ENCODE results near the gene PRUNE1.
A peak's percentile ranks its signal among the peaks of the same experiment; 100 is the strongest.

The PRUNE1 gene

GRCh38 chr1:151007853-151008243 lies 401 bp upstream of the PRUNE1 start:
- DNase-seq: no peak

GRCh38 chr1:151009206-151009587 lies 948 bp downstream of the PRUNE1 start:
- DNase-seq: no peak

DNA sequence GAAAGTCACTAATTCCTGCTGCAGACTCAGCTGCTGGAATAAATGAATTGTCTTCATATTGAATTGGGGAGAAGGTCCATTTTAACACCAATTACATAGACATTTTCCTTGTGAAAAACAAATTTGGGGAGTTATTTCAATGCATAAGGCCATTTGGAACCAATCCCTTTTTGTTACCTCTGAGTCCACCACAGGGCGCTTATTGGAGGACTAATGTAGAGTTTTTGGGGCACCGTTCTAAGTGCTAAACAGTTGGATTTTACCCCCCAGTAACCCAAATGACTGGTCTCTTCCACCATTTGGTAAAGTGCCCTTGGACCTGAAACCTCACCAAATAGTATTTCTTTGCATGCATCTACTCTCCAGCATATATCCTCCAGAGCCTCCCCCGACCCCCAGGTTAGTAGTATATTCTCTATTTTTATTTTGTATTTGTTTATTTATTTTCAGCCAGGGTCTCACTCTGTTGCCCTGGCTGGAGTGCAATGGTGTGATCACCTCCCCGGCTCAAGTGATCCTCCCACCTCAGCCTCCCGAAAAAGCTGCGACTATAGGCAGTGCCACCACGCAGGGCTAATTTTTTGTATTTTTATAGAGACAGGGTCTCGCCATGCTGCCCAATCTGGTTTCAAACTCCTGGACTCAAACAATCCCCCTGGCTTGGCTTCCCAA lies 1.6 kb downstream of the PRUNE1 start:
- DNase-seq: no peak

DNA sequence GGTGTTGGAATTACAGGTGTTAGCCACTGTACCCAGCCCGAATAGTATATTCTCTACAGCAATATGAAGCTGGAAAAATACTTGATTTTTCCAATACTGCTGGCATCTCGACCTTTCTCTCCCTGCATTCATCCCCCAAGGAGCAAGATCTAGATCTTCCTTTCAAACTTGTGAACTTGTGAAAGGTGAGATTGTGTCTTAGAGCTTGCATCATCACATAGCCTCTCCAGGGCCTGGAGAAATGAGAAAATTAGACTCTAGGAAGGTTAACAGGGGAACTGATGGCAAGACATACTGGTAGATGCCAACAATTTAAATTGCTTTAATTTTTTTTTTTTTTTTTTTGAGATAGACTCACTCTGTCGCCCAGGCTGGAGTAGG lies 2.1 kb downstream of the PRUNE1 start:
- no peak for DNase-seq

GRCh38 chr1:151011154-151011850 lies 3.1 kb downstream of the PRUNE1 start:
- no peak for DNase-seq

DNA sequence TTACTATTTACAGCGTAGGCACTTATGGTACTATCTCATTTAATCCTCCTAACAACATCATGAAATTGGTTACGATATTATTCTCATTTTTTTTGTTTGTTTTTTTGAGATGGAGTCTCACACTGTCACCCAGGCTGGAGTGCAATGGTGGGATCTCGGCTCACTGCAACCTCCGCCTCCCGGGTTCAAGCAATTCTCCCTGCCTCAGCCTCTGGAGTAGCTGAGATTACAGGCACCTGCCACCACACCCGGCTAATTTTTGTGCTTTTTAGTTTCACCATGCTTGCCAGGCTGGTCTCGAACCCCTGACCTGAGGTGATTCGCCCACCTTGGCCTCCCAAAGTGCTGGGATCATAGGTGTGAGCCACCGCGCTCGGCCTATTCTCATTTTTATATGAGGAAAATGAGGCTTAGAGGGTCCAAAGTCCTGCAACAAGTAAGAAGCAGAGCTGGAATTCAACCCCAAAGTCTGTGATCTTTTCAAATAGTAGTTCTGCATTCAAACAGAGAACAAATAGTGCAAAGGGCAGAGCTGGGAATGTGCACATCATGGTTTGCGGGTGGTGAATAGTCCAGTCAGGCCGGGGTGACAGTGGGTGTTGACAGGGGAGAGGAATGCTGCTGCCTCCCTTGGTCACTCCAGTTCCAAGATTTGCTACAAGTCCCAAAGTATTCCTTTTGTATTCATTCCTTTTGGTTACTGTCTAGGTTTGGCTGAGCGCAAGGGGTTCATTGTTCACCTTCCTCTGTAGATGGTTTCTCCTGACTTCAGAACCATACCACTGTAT lies 4.6 kb downstream of the PRUNE1 start:
- no peak for DNase-seq

- DNase-seq: no peak
Observed at GRCh38 chr1:151013518-151013917, 5.3 kb downstream of the PRUNE1 start.

- DNase-seq: peak; percentile 76
Observed at GRCh38 chr1:151024540-151025146, 16.4 kb downstream of the PRUNE1 start.

DNA sequence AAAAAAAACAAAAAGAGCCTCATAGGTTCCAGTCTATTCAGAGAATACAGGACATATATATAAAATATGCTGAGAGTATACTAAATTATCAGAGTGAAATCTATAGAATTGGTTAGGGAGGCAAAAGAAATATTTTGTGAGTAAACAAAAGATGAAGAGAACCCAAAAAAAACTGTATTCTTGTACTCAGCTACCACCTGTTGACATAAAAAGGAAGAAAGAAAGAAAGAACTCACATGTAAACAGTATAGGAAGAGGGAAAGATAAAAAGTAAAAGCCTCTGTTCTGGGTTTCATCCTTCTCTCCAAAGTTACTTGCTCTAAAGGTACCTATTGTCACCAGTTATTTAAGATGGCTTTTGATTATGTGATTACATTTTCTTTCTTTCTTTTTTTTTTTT lies 18.2 kb downstream of the PRUNE1 start:
- no peak for DNase-seq

DNA sequence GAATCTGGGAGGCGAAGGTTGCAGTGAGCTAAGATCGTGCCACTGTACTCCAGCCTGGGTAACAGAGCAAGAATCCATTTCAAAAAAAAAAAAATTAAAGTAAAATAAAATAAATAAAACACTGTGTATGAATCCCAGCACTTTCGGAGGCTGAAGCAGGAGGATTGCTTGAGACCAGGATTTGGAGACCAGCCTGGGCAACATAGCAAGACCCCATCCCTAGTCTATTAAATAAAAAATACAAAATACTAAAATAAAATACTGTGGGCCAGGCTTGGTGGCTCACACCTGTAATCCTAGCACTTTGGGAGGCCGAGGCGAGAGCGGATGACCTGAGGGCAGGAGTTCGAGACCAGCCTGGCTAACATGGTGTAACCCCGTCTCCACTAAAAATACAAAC lies 23.9 kb downstream of the PRUNE1 start:
- no peak for DNase-seq

GRCh38 chr1:151035167-151035566 lies 26.9 kb downstream of the PRUNE1 start:
- DNase-seq: no peak

- DNase-seq: no peak
Observed at GRCh38 chr1:151036356-151036755, 28.1 kb downstream of the PRUNE1 start, which contains the start of gene BNIPL. Gene BNIPL (plus strand): TSS chr1:151036586. CDS start chr1:151036726, 140 bp downstream.

GRCh38 chr1:151037032-151037431 lies 28.8 kb downstream of the PRUNE1 start:
- DNase-seq: no peak

DNA sequence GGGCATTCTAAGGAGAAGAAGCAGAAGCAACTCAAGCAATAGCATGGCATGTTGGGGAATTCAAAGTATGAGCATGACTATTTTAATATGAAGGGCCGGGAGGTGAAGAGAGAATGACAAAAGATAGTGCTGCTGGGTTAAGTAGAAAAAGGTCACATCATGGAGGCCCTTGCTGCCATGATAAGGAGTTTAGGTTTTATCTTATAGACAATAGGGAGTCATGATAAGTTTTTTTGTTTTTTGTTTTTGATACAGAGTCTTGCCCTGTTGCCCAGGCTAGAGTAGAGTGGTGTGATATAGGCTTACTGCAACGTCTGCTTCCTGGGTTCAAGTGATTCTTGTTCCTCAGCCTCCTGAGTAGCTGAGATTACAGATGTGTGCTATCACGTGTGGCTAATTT lies 31.3 kb downstream of the PRUNE1 start:
- no peak for DNase-seq

GRCh38 chr1:151043163-151043562 lies 34.9 kb downstream of the PRUNE1 start:
- DNase-seq: no peak

GRCh38 chr1:151047591-151047924 lies 39.3 kb downstream of the PRUNE1 start, which contains the start of gene C1orf56:
Gene C1orf56 (plus strand): TSS chr1:151047751. CDS start chr1:151047848, 97 bp downstream.
- peak; percentile 57 for DNase-seq

GRCh38 chr1:151047925-151048644 lies 39.8 kb downstream of the PRUNE1 start:
- peak; percentile 40 for DNase-seq

GRCh38 chr1:151048645-151049032 lies 40.4 kb downstream of the PRUNE1 start:
- DNase-seq: no peak

DNA sequence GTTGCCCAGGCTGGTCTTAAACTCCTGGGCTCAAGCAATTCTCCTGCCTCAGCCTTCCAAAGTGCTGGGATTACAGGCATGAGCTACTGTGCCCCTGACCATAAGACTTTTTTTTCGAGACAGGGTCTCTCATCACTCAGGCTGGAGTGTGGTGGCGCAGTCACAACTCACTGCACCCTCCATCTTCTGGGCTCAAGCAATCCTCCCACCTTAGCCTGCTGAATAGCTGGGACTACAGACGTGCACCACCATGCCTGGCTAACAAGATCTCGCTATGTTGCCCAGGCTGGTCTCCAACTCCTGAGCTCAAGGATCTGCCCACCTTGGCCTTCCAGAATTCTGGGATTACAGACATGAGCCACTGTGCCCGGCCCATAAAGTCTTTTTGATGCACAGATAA lies 41.2 kb downstream of the PRUNE1 start:
- DNase-seq: no peak

- DNase-seq: no peak
Observed at GRCh38 chr1:151050051-151050688, 41.9 kb downstream of the PRUNE1 start.

GRCh38 chr1:151051356-151052009 lies 43.2 kb downstream of the PRUNE1 start:
- no peak for DNase-seq
